Sigmoid colon (tissue), 4 donors: ENCODE measurements around the gene CDKN2AIPNL.

ENCODE experiments used
- CTCF ChIP-seq, 4 experiments: fragments of 450-650 bp in 3 of 4; fragments of 200-600 bp in 1 of 4; IDR thresholded peaks; one replicate each; pipeline ENCODE4 v1.5.1; 2016 to 2019; ENCODE audit warnings: antibody characterized with exemption in 4 of 4, mild to moderate bottlenecking in 3 of 4, moderate library complexity in 2 of 4
- EP300 ChIP-seq, 4 donors: sonication (generic); formaldehyde crosslinking; IDR thresholded peaks; one replicate each; pipeline ENCODE4 v1.6.1; 2017; ENCODE audit warnings: antibody characterized with exemption in 4 of 4
- POLR2A ChIP-seq, 2 donors: fragments of 450-650 bp; IDR thresholded peaks; one replicate each; pipeline ENCODE4 v1.6.1; 2016; ENCODE audit warnings: antibody characterized with exemption in 2 of 2, mild to moderate bottlenecking in 2 of 2, moderate library complexity in 2 of 2

DNA sequence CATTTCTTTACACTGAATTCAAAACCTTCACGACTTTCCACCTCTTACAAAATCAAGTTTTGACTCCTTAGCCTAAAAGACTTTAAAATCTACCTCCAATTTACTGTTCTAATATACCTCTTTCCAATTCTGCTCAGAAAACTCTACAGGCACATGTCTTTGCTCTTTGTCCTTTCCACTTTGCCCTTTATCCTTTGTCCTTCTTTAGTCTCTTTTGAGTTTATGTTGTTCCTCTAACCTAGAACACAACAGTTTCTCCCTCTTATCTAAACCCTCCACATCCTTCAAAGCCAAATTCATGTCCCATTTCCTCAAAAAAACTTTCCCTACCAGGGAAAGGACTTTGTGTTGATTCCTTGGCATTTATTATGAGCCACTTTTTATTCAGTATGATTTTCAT, 46.1 kb downstream of the CDKN2AIPNL start:
- no peak for TF ChIP-seq EP300 (IDR thresholded peaks at IDR 0.05)
- TF ChIP-seq CTCF (IDR thresholded peaks at IDR 0.05), result no peak
- no peak for TF ChIP-seq POLR2A (IDR thresholded peaks at IDR 0.05)
